Endothelial cell of umbilical vein (primary cell): ENCODE measurements around the gene ADTRP. TPM values are rescaled to one million over a fixed set of nuclear protein-coding genes. Genes with fewer than 3 reads are reported as not detected.

ENCODE experiments used
- BruUV-seq: library from RNA; stranded (reverse); fragments of 400-500 nt; replicated peaks from 2 replicates; lab custom pipeline; 2021; lab: Mats Ljungman, UMichigan
- CTCF ChIA-PET: fragments of 300-600, 350-600 bp; sonication (Branson Sonifier 250); formaldehyde crosslinking; loops from one replicate; lab custom pipeline; 2021; ENCODE audit warnings: antibody characterized with exemption, inconsistent platforms; lab: Charles Lee
- POLR2A ChIA-PET: fragments of 300-600, 350-600 bp; sonication (Branson Sonifier 250); formaldehyde crosslinking; loops from one replicate; lab custom pipeline; 2021; ENCODE audit warnings: antibody characterized with exemption, inconsistent platforms; lab: Charles Lee
- DNase-seq: peaks from one replicate; pipeline ENCODE4 v3.0.0-alpha.2; 2011; ENCODE audit warnings: low read depth, low spot score
- FAIRE-seq: peaks from 2 replicates; lab custom pipeline; 2011; peaks lifted over from hg19 to GRCh38; lab: Jason Lieb, UNC
- H2AFZ ChIP-seq: 2 replicates; pipeline ENCODE4 v1.6.0; 2012; ENCODE audit warnings: low read depth, low read length, control low read depth, inconsistent platforms
- H3K27ac ChIP-seq: 2 replicates; pipeline ENCODE4 v1.5.1; 2011; ENCODE audit warnings: low read depth, mild to moderate bottlenecking, control low read depth, low read length, moderate library complexity; ENCODE audit not compliant: insufficient read depth
- H3K27me3 ChIP-seq, 2 experiments: 2 replicates each; pipeline versions ENCODE4 v1.6.0 to v1.6.1; 2011; ENCODE audit warnings: low read length in 2 of 2, mixed read lengths in 1 of 2; ENCODE audit not compliant: control insufficient read depth in 2 of 2, insufficient read depth in 2 of 2
- H3K36me3 ChIP-seq, 2 experiments: 2 replicates in 1 of 2; 3 replicates in 1 of 2; pipeline ENCODE4 v1.5.1; 2011; ENCODE audit warnings: low read length in 2 of 2, mild to moderate bottlenecking in 1 of 2, moderate library complexity in 1 of 2; ENCODE audit not compliant: control insufficient read depth in 2 of 2, insufficient read depth in 2 of 2; ENCODE audit errors: extremely low read depth in 1 of 2
- H3K4me1 ChIP-seq: 3 replicates; pipeline ENCODE4 v1.5.1; 2011; ENCODE audit warnings: mild to moderate bottlenecking, low read length; ENCODE audit not compliant: control insufficient read depth, insufficient read depth; ENCODE audit errors: extremely low read depth
- H3K4me2 ChIP-seq: 2 replicates; pipeline ENCODE4 v1.6.1; 2011; ENCODE audit warnings: low read length, control low read depth, mixed read lengths; ENCODE audit not compliant: insufficient read depth
- H3K4me3 ChIP-seq, 3 experiments: fragments of 200-600 bp in 1 of 3; sonication (generic), shearing (Covaris generic) in 1 of 3; replicated peaks in 1 of 3; 2 replicates each; pipeline ENCODE4 v1.5.1; 2011 to 2016; ENCODE audit warnings: control low read depth in 3 of 3, low read length in 3 of 3, mild to moderate bottlenecking in 2 of 3, inconsistent platforms in 1 of 3, low read depth in 1 of 3, moderate library complexity in 1 of 3; ENCODE audit not compliant: insufficient read depth in 1 of 3
- H3K79me2 ChIP-seq: 2 replicates; pipeline ENCODE4 v1.6.0; 2012; ENCODE audit warnings: low read length, inconsistent platforms; ENCODE audit not compliant: control insufficient read depth, insufficient read depth
- H3K9ac ChIP-seq: replicated peaks from 2 replicates; pipeline ENCODE3; 2011; ENCODE audit warnings: low read length, control low read depth; ENCODE audit not compliant: insufficient read depth; ENCODE audit errors: extremely low read depth
- H3K9me1 ChIP-seq: replicated peaks from 3 replicates; pipeline ENCODE4 v1.6.0; 2011; ENCODE audit warnings: mild to moderate bottlenecking, low read length; ENCODE audit not compliant: control insufficient read depth, insufficient read depth; ENCODE audit errors: extremely low read depth
- H3K9me3 ChIP-seq: replicated peaks from 2 replicates; pipeline ENCODE4 v1.5.1; 2012; ENCODE audit warnings: low read length, inconsistent platforms; ENCODE audit not compliant: control insufficient read depth, insufficient read depth
- H4K20me1 ChIP-seq: replicated peaks from 2 replicates; pipeline ENCODE3; 2011; ENCODE audit warnings: mild to moderate bottlenecking, low read length; ENCODE audit not compliant: control insufficient read depth, insufficient read depth; ENCODE audit errors: extremely low read depth
- EZH2 ChIP-seq: IDR thresholded peaks from 2 replicates; pipeline ENCODE4 v1.6.1; 2012; ENCODE audit warnings: borderline replicate concordance, low read depth, mild to moderate bottlenecking, moderate library complexity, low read length, inconsistent platforms; ENCODE audit not compliant: severe bottlenecking
- FOS ChIP-seq: IDR thresholded peaks from 2 replicates; pipeline ENCODE4 v1.6.1; 2011; ENCODE audit warnings: mild to moderate bottlenecking, low read length, moderate library complexity, borderline replicate concordance; ENCODE audit not compliant: insufficient read depth
- GATA2 ChIP-seq: IDR thresholded peaks from 2 replicates; pipeline ENCODE4 v1.7.0; 2011; ENCODE audit warnings: low read depth, mild to moderate bottlenecking, moderate library complexity, mixed read lengths, low read length; ENCODE audit not compliant: insufficient read length, insufficient read depth
- JUN ChIP-seq: IDR thresholded peaks from 2 replicates; pipeline ENCODE4 v1.6.1; 2011; ENCODE audit warnings: borderline replicate concordance, low read depth; ENCODE audit not compliant: insufficient read length, insufficient read depth
- MYC ChIP-seq: IDR thresholded peaks from one replicate; pipeline ENCODE4 v1.6.1; 2011; ENCODE audit warnings: mild to moderate bottlenecking, low read depth, low read length
- POLR2A ChIP-seq: IDR thresholded peaks from 2 replicates; pipeline ENCODE4 v1.6.1; 2012; ENCODE audit warnings: low read depth, mild to moderate bottlenecking, control low read depth, low read length
- POLR2AphosphoS5 ChIP-seq: IDR thresholded peaks from 2 replicates; pipeline ENCODE4 v1.6.1; 2012; ENCODE audit warnings: low read depth, mild to moderate bottlenecking, control low read depth, low read length, moderate library complexity; ENCODE audit not compliant: insufficient read depth
- dilution Hi-C: fragments of 300-500 bp; cut with MboI; formaldehyde crosslinking; loops from one replicate; pipeline ENCODE4 v1.15.0; 2019; ENCODE audit warnings: low sequenced_read_pairs; ENCODE audit not compliant: extremely low pct_ligation_motif_present
- intact Hi-C: fragments of 100-400 bp; cut with micrococcal nuclease; formaldehyde crosslinking; loops from one replicate; pipeline ENCODE4 v1.10.0; 2022
- polyA plus RNA-seq, 4 experiments: library from polyadenylated mRNA; depleted of rRNA in 3 of 4; stranded (reverse) in 3 of 4; unstranded in 1 of 4; fragments of >200 nt; gene quantifications; 2 replicates each; pipeline versions ENCODE4 v1.2.1 to v1.2.3, GENCODE V29; 2011 to 2012; ENCODE audit warnings: missing spikeins in 1 of 4
- total RNA-seq: library from RNA; stranded (reverse); gene quantifications from 2 replicates; pipeline ENCODE4 v1.2.3, GENCODE V29; 2021
- TF ChIP-seq, protein P1 (sequence below), 2 donors: IDR thresholded peaks; 1 replicate in 1 of 2; 2 replicates in 1 of 2; pipeline ENCODE4 v1.5.1; 2011; ENCODE audit warnings: low read length in 2 of 2, mild to moderate bottlenecking in 2 of 2, moderate library complexity in 2 of 2, control low read depth in 1 of 2, inconsistent platforms in 1 of 2, low read depth in 1 of 2; ENCODE audit not compliant: insufficient read depth in 1 of 2; ENCODE audit errors: extremely low read depth in 1 of 2
- TF ChIP-seq, protein P2 (sequence below): IDR thresholded peaks from 2 replicates; pipeline ENCODE4 v1.6.1; 2011; ENCODE audit not compliant: insufficient read depth, insufficient read length

Gene ADTRP
- total and polyA plus RNA-seq, 2 donors (not counting 3 experiments of a cell fraction or from before 2014, with no cell fraction given), result 3.3 to 4.4 TPM

DNA sequence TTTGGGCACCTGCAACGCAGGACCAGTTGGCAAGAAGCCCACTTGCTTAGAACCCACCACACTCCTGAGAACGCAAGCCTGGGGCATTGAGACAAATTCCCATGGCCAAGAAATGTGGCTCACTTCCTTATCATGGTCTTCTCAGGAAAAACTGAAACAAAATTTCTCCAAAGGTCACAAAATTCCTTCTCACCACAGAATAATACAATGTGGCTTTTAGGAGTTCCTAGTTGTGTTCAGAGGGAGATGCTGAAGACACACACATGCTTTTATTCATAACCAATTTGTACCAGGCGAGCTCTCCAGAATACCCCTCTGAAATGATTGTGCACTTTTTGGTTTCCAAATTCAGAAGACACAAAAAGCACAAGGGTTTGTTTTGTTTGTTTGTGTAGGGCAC lies 31.6 kb downstream of the ADTRP start:
- CTCF ChIA-PET, result no interaction called here
- no TSS peak for BruUV-seq
- Histone ChIP-seq H3K9me3 (no peaks in the 10 kb centered on the region), H3K9ac (no peak overlapping the region), H3K27me3 (no peaks in the 10 kb centered on the region), H2AFZ (no peak overlapping the region), H4K20me1 (no peaks in the 10 kb centered on the region), H3K36me3 (no peaks in the 10 kb centered on the region), H3K4me1 (no peaks in the 10 kb centered on the region), H3K79me2 (peaks cover 98% of the 10 kb centered on the region), H3K4me3 (no peak overlapping the region), H3K27ac (no peak overlapping the region), H3K9me1 (no peaks in the 10 kb centered on the region), H3K4me2 (no peak overlapping the region)
- dilution Hi-C loops (no loop called here), intact Hi-C loops (no loop called here)
- DNase-seq, result no peak
- TF ChIP-seq, protein P1, sequence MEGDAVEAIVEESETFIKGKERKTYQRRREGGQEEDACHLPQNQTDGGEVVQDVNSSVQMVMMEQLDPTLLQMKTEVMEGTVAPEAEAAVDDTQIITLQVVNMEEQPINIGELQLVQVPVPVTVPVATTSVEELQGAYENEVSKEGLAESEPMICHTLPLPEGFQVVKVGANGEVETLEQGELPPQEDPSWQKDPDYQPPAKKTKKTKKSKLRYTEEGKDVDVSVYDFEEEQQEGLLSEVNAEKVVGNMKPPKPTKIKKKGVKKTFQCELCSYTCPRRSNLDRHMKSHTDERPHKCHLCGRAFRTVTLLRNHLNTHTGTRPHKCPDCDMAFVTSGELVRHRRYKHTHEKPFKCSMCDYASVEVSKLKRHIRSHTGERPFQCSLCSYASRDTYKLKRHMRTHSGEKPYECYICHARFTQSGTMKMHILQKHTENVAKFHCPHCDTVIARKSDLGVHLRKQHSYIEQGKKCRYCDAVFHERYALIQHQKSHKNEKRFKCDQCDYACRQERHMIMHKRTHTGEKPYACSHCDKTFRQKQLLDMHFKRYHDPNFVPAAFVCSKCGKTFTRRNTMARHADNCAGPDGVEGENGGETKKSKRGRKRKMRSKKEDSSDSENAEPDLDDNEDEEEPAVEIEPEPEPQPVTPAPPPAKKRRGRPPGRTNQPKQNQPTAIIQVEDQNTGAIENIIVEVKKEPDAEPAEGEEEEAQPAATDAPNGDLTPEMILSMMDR (IDR thresholded peaks at IDR 0.05; ENCODE audit: extremely low read depth in 1 of 2, insufficient read depth in 1 of 2, low read depth in 1 of 2, low read length in 2 of 2), result no peak
- TF ChIP-seq GATA2 (no peak), EZH2 (no peak), FOS (no peak), POLR2A (no peak), POLR2AphosphoS5 (no peak), MYC (no peak), JUN (no peak)
- TF ChIP-seq, protein P2, sequence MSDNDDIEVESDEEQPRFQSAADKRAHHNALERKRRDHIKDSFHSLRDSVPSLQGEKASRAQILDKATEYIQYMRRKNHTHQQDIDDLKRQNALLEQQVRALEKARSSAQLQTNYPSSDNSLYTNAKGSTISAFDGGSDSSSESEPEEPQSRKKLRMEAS, result no peak
- no peak for FAIRE-seq
- POLR2A ChIA-PET, result no interaction called here
